KMS-11 (cell line): ENCODE results near the gene SULT1C4.

ENCODE experiments used
- H2AFZ ChIP-seq: fragments of 200-600 bp; sonication (generic); 2 replicates; pipeline ENCODE4 v1.6.1; 2016; ENCODE audit warnings: antibody characterized with exemption, mixed run types, low read depth
- H3K27ac ChIP-seq: fragments of 200-600 bp; sonication (generic); 2 replicates; pipeline ENCODE4 v1.6.1; 2016; ENCODE audit warnings: mild to moderate bottlenecking, mixed run types
- H3K27me3 ChIP-seq: fragments of 200-600 bp; sonication (generic); 2 replicates; pipeline ENCODE4 v1.6.1; 2017; ENCODE audit warnings: mild to moderate bottlenecking, low read depth, mixed run types, moderate library complexity; ENCODE audit not compliant: insufficient read depth
- H3K36me3 ChIP-seq: fragments of 200-600 bp; sonication (generic); 2 replicates; pipeline ENCODE4 v1.6.1; 2017; ENCODE audit warnings: mild to moderate bottlenecking, mixed run types; ENCODE audit not compliant: insufficient read depth
- H3K4me1 ChIP-seq: fragments of 200-600 bp; sonication (generic); 2 replicates; pipeline ENCODE4 v1.6.1; 2016; ENCODE audit warnings: mild to moderate bottlenecking, low read depth, mixed run types; ENCODE audit not compliant: poor library complexity, severe bottlenecking
- H3K4me2 ChIP-seq: fragments of 200-600 bp; sonication (generic); 2 replicates; pipeline ENCODE4 v1.7.0; 2016; ENCODE audit warnings: mild to moderate bottlenecking, mixed run types
- H3K4me3 ChIP-seq: fragments of 200-600 bp; sonication (generic); IDR thresholded peaks from 2 replicates; pipeline ENCODE4 v1.6.1; 2017; ENCODE audit warnings: low read depth, low read length, mixed read lengths; ENCODE audit not compliant: insufficient read depth
- H3K79me2 ChIP-seq: fragments of 200-600 bp; sonication (generic); 2 replicates; pipeline ENCODE4 v1.6.1; 2016; ENCODE audit warnings: low read depth, mixed run types; ENCODE audit not compliant: insufficient read depth
- H3K9ac ChIP-seq: fragments of 200-600 bp; sonication (generic); 2 replicates; pipeline ENCODE4 v1.6.1; 2016; ENCODE audit warnings: mild to moderate bottlenecking, mixed run types
- H4K20me1 ChIP-seq: fragments of 200-600 bp; sonication (generic); 2 replicates; pipeline ENCODE4 v1.6.1; 2016; ENCODE audit warnings: mild to moderate bottlenecking, mixed run types; ENCODE audit not compliant: insufficient read depth
- CTCF ChIP-seq: fragments of 200-600 bp; sonication (generic); conservative IDR thresholded peaks from 2 replicates; pipeline ENCODE4 v1.6.1; 2017; ENCODE audit warnings: low read depth, mild to moderate bottlenecking, antibody characterized with exemption, low read length, moderate library complexity, mixed read lengths

Gene SULT1C4

GRCh38 chr2:108376774-108377173, 980 bp upstream of the SULT1C4 start:
- no peaks in the 10 kb centered on the region for H3K27me3 ChIP-seq
- no peaks in the 10 kb centered on the region for H3K36me3 ChIP-seq
- no peak overlapping the region for H3K9ac ChIP-seq
- H3K27ac ChIP-seq, result no peak overlapping the region
- no peaks in the 10 kb centered on the region for H4K20me1 ChIP-seq
- H3K4me1 ChIP-seq, result no peaks in the 10 kb centered on the region
- TF ChIP-seq CTCF, result no peak
- H2AFZ ChIP-seq, result no peak overlapping the region
- no peak overlapping the region for H3K4me3 ChIP-seq
- H3K79me2 ChIP-seq, result no peaks in the 10 kb centered on the region
- no peak overlapping the region for H3K4me2 ChIP-seq

GRCh38 chr2:108377401-108377800, 353 bp upstream of the SULT1C4 start:
- Histone ChIP-seq H3K4me2 (no peak overlapping the region), H3K9ac (no peak overlapping the region), H3K4me1 (no peaks in the 10 kb centered on the region), H3K36me3 (no peaks in the 10 kb centered on the region), H3K79me2 (no peaks in the 10 kb centered on the region), H4K20me1 (no peaks in the 10 kb centered on the region), H3K4me3 (no peak overlapping the region), H3K27ac (no peak overlapping the region), H3K27me3 (no peaks in the 10 kb centered on the region), H2AFZ (no peak overlapping the region)
- no peak for TF ChIP-seq CTCF

- Histone ChIP-seq H2AFZ (no peak overlapping the region), H3K27ac (no peak overlapping the region), H3K4me3 (no peak overlapping the region), H3K9ac (no peak overlapping the region), H3K36me3 (no peaks in the 10 kb centered on the region), H3K27me3 (no peaks in the 10 kb centered on the region), H3K4me2 (no peak overlapping the region), H4K20me1 (no peaks in the 10 kb centered on the region), H3K4me1 (no peaks in the 10 kb centered on the region), H3K79me2 (no peaks in the 10 kb centered on the region)
- no peak for TF ChIP-seq CTCF
Observed at GRCh38 chr2:108378851-108379250, 1.1 kb downstream of the SULT1C4 start.

- H2AFZ ChIP-seq, result no peak overlapping the region
- no peak overlapping the region for H3K4me2 ChIP-seq
- H3K9ac ChIP-seq, result no peak overlapping the region
- H3K4me1 ChIP-seq, result no peaks in the 10 kb centered on the region
- TF ChIP-seq CTCF, result no peak
- H3K36me3 ChIP-seq, result no peaks in the 10 kb centered on the region
- no peaks in the 10 kb centered on the region for H3K79me2 ChIP-seq
- H4K20me1 ChIP-seq, result no peaks in the 10 kb centered on the region
- H3K27me3 ChIP-seq, result no peaks in the 10 kb centered on the region
- H3K4me3 ChIP-seq, result no peak overlapping the region
- no peak overlapping the region for H3K27ac ChIP-seq
Observed at GRCh38 chr2:108382196-108382595, 4.4 kb downstream of the SULT1C4 start.
